Ascending aorta (tissue), 2 donors: ENCODE measurements around the gene FLVCR1. TPM values are rescaled to one million over a fixed set of nuclear protein-coding genes. Genes with fewer than 3 reads are reported as not detected.

Experiments used
- DNase-seq, 2 donors: peaks; one replicate each; pipeline ENCODE4 v3.0.0-alpha.2; 2019; ENCODE audit warnings: low spot score in 2 of 2
- H3K27ac ChIP-seq, 2 donors: fragments of 200-600 bp; sonication (generic); one replicate each; pipeline ENCODE4 v1.5.1; 2016 to 2017; ENCODE audit warnings: mild to moderate bottlenecking in 1 of 2
- H3K27me3 ChIP-seq: fragments of 200-600 bp; sonication (generic); one replicate; pipeline ENCODE4 v1.5.1; 2017
- H3K36me3 ChIP-seq, 2 donors: fragments of 200-600 bp; sonication (generic); one replicate each; pipeline ENCODE4 v1.5.1; 2016
- H3K4me1 ChIP-seq, 2 donors: fragments of 200-600 bp; sonication (generic); one replicate each; pipeline ENCODE4 v1.5.1; 2016 to 2017; ENCODE audit warnings: mild to moderate bottlenecking in 1 of 2
- H3K4me3 ChIP-seq, 2 donors: fragments of 200-600 bp; sonication (generic); one replicate each; pipeline ENCODE4 v1.5.1; 2016 to 2017; ENCODE audit warnings: mild to moderate bottlenecking in 1 of 2
- H3K9me3 ChIP-seq, 2 donors: fragments of 200-600 bp; sonication (generic); one replicate each; pipeline ENCODE4 v1.5.1; 2016
- intact Hi-C: fragments of 100-400 bp; cut with DNase I; formaldehyde crosslinking; loops from one replicate; pipeline ENCODE4 v1.15.1; 2023
- total RNA-seq: library from RNA; depleted of rRNA; stranded (reverse); fragments of >200 nt; gene quantifications from one replicate; pipeline ENCODE4 v1.1.0, GENCODE V29; 2016
- TF ChIP-seq, protein P1 (sequence below), 3 experiments: fragments of 200-600 bp in 2 of 3; fragments of 450-650 bp in 1 of 3; sonication (generic) in 2 of 3; IDR thresholded peaks; one replicate each; pipeline ENCODE4 v1.5.1; 2016 to 2019; ENCODE audit warnings: antibody characterized with exemption in 3 of 3, mild to moderate bottlenecking in 1 of 3, moderate library complexity in 1 of 3

The FLVCR1 gene
- total RNA-seq, 1 donor from 2014 or later: 5.7 TPM

DNA sequence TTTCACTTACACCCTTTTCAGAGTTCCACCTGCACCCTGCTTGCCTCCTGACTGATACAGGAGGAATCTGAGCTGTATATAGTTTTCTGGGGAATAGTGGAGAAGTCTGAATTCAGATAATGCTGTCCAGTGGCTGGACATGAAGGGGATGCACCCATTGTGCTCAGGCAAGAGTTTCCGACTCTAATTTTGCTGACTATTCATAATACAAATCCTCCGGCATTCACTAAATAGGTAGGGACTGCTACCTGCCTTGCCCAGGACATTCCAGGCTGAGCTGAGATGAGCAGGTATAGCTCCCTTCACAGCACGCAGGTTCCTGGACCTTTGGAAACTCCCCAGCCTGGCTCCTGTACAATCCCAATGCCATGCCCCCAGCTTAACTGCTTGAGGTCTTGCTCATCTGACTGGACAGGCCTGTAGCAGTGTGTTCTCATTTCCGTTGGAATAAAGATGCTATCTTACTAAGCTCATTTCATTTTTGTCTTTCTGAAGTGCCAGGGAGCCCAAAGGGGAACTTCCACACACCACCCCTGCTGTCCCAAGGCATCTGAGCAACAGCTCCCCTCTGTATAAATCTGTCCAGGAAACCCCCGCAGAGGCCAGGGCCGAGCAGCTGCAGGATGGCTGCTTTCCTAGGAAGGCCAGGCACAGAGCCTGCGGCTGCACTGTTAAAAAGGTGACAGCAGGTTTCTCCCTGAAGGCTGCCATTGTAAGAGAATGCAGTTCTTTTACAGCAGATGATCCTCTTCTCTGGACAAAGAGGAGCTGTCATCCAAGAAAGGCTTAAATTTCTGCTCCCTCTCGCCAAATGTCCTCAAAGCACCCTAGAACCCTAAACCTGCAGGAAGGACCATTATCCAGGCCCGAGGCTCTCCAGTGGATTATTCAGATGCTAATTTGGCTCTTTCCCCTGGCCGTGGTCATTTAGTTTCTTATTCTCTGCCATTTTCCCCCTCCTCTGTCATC, 70.5 kb downstream of the FLVCR1 start:
- Histone ChIP-seq H3K4me3 (no peak overlapping the region), H3K27me3 (no peaks in the 10 kb centered on the region), H3K36me3 (no peaks in the 10 kb centered on the region), H3K27ac (no peak overlapping the region), H3K4me1 (no peaks in the 10 kb centered on the region), H3K9me3 (no peaks in the 10 kb centered on the region)
- intact Hi-C loops: no loop called here
- DNase-seq: no peak
- TF ChIP-seq, protein P1, sequence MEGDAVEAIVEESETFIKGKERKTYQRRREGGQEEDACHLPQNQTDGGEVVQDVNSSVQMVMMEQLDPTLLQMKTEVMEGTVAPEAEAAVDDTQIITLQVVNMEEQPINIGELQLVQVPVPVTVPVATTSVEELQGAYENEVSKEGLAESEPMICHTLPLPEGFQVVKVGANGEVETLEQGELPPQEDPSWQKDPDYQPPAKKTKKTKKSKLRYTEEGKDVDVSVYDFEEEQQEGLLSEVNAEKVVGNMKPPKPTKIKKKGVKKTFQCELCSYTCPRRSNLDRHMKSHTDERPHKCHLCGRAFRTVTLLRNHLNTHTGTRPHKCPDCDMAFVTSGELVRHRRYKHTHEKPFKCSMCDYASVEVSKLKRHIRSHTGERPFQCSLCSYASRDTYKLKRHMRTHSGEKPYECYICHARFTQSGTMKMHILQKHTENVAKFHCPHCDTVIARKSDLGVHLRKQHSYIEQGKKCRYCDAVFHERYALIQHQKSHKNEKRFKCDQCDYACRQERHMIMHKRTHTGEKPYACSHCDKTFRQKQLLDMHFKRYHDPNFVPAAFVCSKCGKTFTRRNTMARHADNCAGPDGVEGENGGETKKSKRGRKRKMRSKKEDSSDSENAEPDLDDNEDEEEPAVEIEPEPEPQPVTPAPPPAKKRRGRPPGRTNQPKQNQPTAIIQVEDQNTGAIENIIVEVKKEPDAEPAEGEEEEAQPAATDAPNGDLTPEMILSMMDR (IDR thresholded peaks at IDR 0.05): no peak

DNA sequence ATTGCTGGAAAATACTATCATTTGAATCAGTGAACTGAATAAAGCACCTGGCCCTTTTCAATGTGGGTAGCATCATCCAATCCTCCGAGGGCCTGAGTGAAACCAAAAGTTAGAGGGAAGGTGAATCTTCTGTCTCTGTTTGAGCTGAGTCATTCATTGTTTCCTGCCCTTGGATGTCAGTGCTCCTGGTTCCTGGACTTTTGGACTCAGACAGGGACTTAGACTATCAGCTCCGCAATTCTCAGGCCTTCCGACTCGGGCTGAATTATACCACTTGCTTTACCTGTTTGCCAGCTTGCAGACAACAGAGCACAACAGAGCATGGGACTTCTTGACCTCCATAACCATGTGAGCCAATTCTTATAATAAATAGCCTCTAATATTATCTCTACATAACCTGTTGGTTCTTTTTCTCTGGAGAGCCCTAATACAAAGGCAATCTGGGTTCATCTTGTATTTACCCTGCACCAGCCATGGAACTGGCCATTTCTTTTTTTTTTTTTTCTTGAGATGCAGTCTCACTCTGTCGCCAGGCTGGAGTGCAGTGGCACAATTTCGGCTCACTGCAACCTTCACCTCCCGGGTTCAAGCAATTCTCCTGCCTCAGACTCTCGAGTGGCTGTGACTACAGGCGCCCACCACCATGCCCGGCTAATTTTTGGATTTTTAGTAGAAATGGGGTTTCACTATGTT, 73.1 kb downstream of the FLVCR1 start:
- H3K27me3 ChIP-seq: no peaks in the 10 kb centered on the region
- DNase-seq: no peak
- no peaks in the 10 kb centered on the region for H3K9me3 ChIP-seq
- H3K4me3 ChIP-seq: no peak overlapping the region
- no peaks in the 10 kb centered on the region for H3K36me3 ChIP-seq
- no peaks in the 10 kb centered on the region for H3K4me1 ChIP-seq
- intact Hi-C loops: no loop called here
- H3K27ac ChIP-seq: no peak overlapping the region
- TF ChIP-seq, protein P1 (IDR thresholded peaks at IDR 0.05): no peak

GRCh38 chr1:212933815-212934471, 75.9 kb downstream of the FLVCR1 start:
- no peaks in the 10 kb centered on the region for H3K9me3 ChIP-seq
- H3K27me3 ChIP-seq: no peaks in the 10 kb centered on the region
- H3K27ac ChIP-seq: no peak overlapping the region
- intact Hi-C loops: no loop called here
- no peak overlapping the region for H3K4me3 ChIP-seq
- H3K36me3 ChIP-seq: no peaks in the 10 kb centered on the region
- H3K4me1 ChIP-seq: no peaks in the 10 kb centered on the region
- no peak for DNase-seq
- TF ChIP-seq, protein P1 (IDR thresholded peaks at IDR 0.05): no peak

DNA sequence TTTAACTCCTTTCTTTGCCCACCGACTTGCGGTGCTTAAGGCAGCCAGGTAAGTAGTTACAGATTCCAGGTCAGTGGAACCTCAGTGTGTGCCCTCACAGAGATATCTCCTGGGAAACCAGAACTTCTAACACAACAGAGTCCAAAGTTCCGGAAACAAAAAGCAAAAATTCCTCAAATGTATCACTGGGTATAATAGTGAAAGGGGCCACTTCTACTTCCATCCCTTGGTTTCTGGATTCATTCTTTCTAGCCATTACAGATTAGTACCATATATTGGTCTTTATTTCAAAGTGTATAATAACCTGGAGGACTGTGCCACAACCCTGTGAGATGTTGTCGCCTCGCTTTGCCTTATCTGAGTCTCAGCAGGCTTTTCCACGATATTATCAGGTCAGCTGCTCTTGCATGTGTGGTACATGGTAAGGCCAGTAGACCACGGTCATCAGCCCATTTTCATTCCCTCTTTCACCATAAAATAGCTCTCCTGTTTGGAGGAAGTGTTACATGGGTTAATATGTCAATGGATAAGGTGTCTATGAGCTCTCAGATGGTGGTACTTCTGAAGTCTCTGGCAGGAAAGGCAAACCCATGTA, 77.4 kb downstream of the FLVCR1 start:
- intact Hi-C loops: no loop called here
- DNase-seq: no peak
- no peaks in the 10 kb centered on the region for H3K9me3 ChIP-seq
- no peak overlapping the region for H3K27ac ChIP-seq
- no peaks in the 10 kb centered on the region for H3K4me1 ChIP-seq
- TF ChIP-seq, protein P1 (IDR thresholded peaks at IDR 0.05): no peak
- H3K4me3 ChIP-seq: no peak overlapping the region
- no peaks in the 10 kb centered on the region for H3K36me3 ChIP-seq
- H3K27me3 ChIP-seq: no peaks in the 10 kb centered on the region

- intact Hi-C loops: no loop called here
- no peak for DNase-seq
Measured at GRCh38 chr1:212937034-212937433, 79.0 kb downstream of the FLVCR1 start.

More at GRCh38 chr1:212937034-212937433, 79.0 kb downstream of the FLVCR1 start:
- TF ChIP-seq, protein P1 (IDR thresholded peaks at IDR 0.05): no peak
- Histone ChIP-seq H3K4me1 (no peaks in the 10 kb centered on the region), H3K36me3 (no peaks in the 10 kb centered on the region), H3K4me3 (no peak overlapping the region), H3K9me3 (no peaks in the 10 kb centered on the region), H3K27me3 (no peaks in the 10 kb centered on the region), H3K27ac (no peak overlapping the region)
